NCI-H2107 treated with DMSO at 0.1 percent for 48 hours (cell line): Measurements from ENCODE around the gene WNT9B.
"Not testable (repeated sequence)": the region's sequence is repeated elsewhere in the genome, so short reads cannot be mapped to it uniquely, and the experiment has no call there.

Experiments
- DNase-seq: peaks from one replicate; lab custom pipeline; 2025; ENCODE audit not compliant: unreplicated experiment; lab: John Stamatoyannopoulos, UW

The WNT9B gene

GRCh38 chr17:46908068-46908737, 56.8 kb downstream of the WNT9B start:
- DNase-seq: no peak

GRCh38 chr17:46910179-46910927, 59.0 kb downstream of the WNT9B start:
- DNase-seq: peak; percentile 54

GRCh38 chr17:46911311-46911710, 59.9 kb downstream of the WNT9B start:
- no peak for DNase-seq

- no peak for DNase-seq
Measured at GRCh38 chr17:46915596-46915995, 64.2 kb downstream of the WNT9B start.

GRCh38 chr17:46916211-46916610, 64.8 kb downstream of the WNT9B start:
- no peak for DNase-seq

GRCh38 chr17:46916623-46917022, 65.2 kb downstream of the WNT9B start:
- no peak for DNase-seq

GRCh38 chr17:46917041-46917440, 65.7 kb downstream of the WNT9B start:
- DNase-seq: no peak

GRCh38 chr17:46917516-46917915, 66.1 kb downstream of the WNT9B start:
- DNase-seq: no peak

GRCh38 chr17:46921962-46922361, 70.6 kb downstream of the WNT9B start:
- DNase-seq: not testable (repeated sequence)

- no peak for DNase-seq
Measured at GRCh38 chr17:46922487-46922803, 71.1 kb downstream of the WNT9B start.

- peak; percentile 85 for DNase-seq
Measured at GRCh38 chr17:46922804-46923635, 71.6 kb downstream of the WNT9B start, which contains the start of gene GOSR2. Gene GOSR2 (plus strand): TSS chr17:46923160. CDS start chr17:46923193, 33 bp downstream.

- DNase-seq: no peak
Measured at GRCh38 chr17:46925185-46925868, 73.9 kb downstream of the WNT9B start.

- no peak for DNase-seq
Measured at GRCh38 chr17:46928467-46929261, 77.3 kb downstream of the WNT9B start.

GRCh38 chr17:46929413-46929812, 78.0 kb downstream of the WNT9B start:
- DNase-seq: no peak

GRCh38 chr17:46930051-46930450, 78.7 kb downstream of the WNT9B start:
- no peak for DNase-seq

- DNase-seq: no peak
Measured at GRCh38 chr17:46931596-46931995, 80.2 kb downstream of the WNT9B start.

- no peak for DNase-seq
Measured at GRCh38 chr17:46935658-46936266, 84.4 kb downstream of the WNT9B start.
